ENCODE data around the gene NAA80. TPM values are rescaled to one million over a fixed set of nuclear protein-coding genes. Genes with fewer than 3 reads are reported as not detected.
A peak's percentile ranks its signal among the peaks of the same experiment; 100 is the strongest.

The NAA80 gene
- total and polyA plus RNA-seq, 2 of the 13 experiments (the other 11 are each of a cell fraction or from before 2014, with no cell fraction given), result 3.4 to 8.7 TPM

GRCh38 chr3:50272911-50273688, 26.1 kb downstream of the NAA80 start (continued):
- TF ChIP-seq KLF16 (CRISPR knock-in tag; IDR thresholded peaks at IDR 0.05), result 0 out of 4 replicates have a peak, but pooled peaks of 1 of the 2 experiments have one; percentile 40
- no peak for TF ChIP-seq MNT (IDR thresholded peaks at IDR 0.05)
- 0 out of 2 replicates have a peak, but pooled peaks have one; percentile 49 for TF ChIP-seq POGK (CRISPR knock-in tag; conservative IDR thresholded peaks at IDR 0.05)
- no peak for TF ChIP-seq NFATC3 (CRISPR knock-in tag; IDR thresholded peaks at IDR 0.05)
- no peak for TF ChIP-seq ZSCAN30 (CRISPR knock-in tag; IDR thresholded peaks at IDR 0.05)
- TF ChIP-seq ZNF180 (CRISPR knock-in tag; IDR thresholded peaks at IDR 0.05; ENCODE audit: borderline replicate concordance, low read depth), result no peak
- TF ChIP-seq WIZ (CRISPR knock-in tag; IDR thresholded peaks at IDR 0.05), result no peak
- no peak for TF ChIP-seq ZBTB44 (CRISPR knock-in tag; IDR thresholded peaks at IDR 0.05)
- TF ChIP-seq ZNF333 (CRISPR knock-in tag; IDR thresholded peaks at IDR 0.05; ENCODE audit: borderline replicate concordance), result no peak
- TF ChIP-seq ZNF281 (CRISPR knock-in tag; IDR thresholded peaks at IDR 0.05; ENCODE audit: borderline replicate concordance), result no peak
- no peak for TF ChIP-seq NCOA1 (CRISPR knock-in tag; IDR thresholded peaks at IDR 0.05)
- TF ChIP-seq ZNF558 (CRISPR knock-in tag; IDR thresholded peaks at IDR 0.05; ENCODE audit: borderline replicate concordance), result no peak
- no peak for TF ChIP-seq ARNT (IDR thresholded peaks at IDR 0.05)
- TF ChIP-seq ZNF691 (CRISPR knock-in tag; IDR thresholded peaks at IDR 0.05; ENCODE audit: borderline replicate concordance, low read depth), result no peak; the same call in 1 of the 2 replicates
- TF ChIP-seq GATA4 (IDR thresholded peaks at IDR 0.05; ENCODE audit: borderline replicate concordance, low read depth), result no peak
- no peak for TF ChIP-seq SMAD9 (CRISPR knock-in tag; IDR thresholded peaks at IDR 0.05)
- no peak for TF ChIP-seq ZNF567 (CRISPR knock-in tag; IDR thresholded peaks at IDR 0.05; ENCODE audit: borderline replicate concordance)
- TF ChIP-seq ZNF563 (CRISPR knock-in tag; IDR thresholded peaks at IDR 0.05), result no peak
- peak; percentile 28; the same call in 1 of the 2 replicates for TF ChIP-seq FOXA3 (CRISPR knock-in tag; IDR thresholded peaks at IDR 0.05)
- TF ChIP-seq ZMAT5 (CRISPR knock-in tag; IDR thresholded peaks at IDR 0.05; ENCODE audit: borderline replicate concordance, low read depth), result no peak
